GM18508 (cell line): Measurements from ENCODE around the gene CSTPP1.
"Not testable (repeated sequence)": the region's sequence is repeated elsewhere in the genome, so short reads cannot be mapped to it uniquely, and the experiment has no call there.

ENCODE experiments used
- ATAC-seq: cut with Tn5 transposase; IDR thresholded peaks from one replicate; pipeline ENCODE4 v1.9.1; 2021; ENCODE audit warnings: moderate number of reproducible peaks; ENCODE audit not compliant: insufficient read depth, unreplicated experiment

The CSTPP1 gene

DNA sequence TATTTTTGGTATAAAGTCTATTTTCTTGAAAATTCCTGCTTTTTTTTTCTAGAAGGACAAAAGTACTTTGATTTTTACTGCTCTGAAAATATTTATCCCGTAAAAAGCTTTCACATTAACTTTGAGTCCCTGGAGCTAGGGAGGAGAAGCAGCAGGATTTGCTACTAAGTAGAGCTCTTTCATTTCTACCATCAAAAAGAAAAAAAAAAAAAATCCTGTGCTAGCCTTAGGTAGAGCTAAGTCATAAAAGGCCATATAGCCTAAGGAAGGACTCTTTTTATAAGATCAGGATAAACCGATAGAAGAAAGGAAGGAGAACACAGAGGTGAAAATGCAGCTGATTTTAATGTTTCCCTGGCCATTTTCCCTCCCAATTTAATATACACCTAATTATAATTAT, 48.0 kb downstream of the CSTPP1 start:
- ATAC-seq = no peak

DNA sequence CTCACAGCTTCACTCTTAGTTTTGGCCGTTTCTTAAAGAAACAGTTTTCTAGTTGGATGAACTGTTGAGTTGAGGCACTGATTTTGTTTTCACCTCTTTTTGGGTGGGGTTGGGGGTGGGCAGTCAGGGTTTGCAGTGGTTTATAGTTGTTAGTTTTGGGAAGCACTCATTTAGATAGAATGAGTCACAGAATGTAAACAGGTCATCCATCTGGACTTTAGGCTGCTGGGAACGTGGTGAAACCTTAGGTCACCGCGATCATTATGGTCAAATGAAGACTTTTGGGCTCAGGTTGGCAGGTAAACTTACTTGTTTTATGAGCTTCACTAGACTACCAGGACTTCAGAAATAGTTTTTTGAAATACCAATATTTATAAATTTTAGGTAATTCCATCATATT, 48.4 kb downstream of the CSTPP1 start:
- ATAC-seq = no peak

DNA sequence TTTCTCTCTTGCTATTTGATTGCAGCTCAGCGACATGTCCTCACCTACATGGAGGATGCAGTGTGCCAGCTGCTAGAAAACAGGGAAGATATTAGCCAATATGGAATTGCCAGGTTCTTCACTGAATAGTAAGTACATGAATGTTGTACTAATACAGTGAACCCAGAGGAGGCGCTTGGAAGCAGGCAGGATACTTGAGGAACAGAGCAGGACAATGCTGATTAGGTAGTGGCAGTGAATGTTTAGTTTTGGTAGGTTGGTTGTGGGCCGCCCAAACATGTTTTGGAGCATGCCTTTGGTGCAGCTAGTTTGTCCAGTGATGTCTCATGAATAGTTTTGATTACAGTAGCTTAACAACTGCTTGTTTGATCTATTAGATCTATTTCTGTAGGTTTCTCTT, 50.6 kb downstream of the CSTPP1 start:
- ATAC-seq = no peak

DNA sequence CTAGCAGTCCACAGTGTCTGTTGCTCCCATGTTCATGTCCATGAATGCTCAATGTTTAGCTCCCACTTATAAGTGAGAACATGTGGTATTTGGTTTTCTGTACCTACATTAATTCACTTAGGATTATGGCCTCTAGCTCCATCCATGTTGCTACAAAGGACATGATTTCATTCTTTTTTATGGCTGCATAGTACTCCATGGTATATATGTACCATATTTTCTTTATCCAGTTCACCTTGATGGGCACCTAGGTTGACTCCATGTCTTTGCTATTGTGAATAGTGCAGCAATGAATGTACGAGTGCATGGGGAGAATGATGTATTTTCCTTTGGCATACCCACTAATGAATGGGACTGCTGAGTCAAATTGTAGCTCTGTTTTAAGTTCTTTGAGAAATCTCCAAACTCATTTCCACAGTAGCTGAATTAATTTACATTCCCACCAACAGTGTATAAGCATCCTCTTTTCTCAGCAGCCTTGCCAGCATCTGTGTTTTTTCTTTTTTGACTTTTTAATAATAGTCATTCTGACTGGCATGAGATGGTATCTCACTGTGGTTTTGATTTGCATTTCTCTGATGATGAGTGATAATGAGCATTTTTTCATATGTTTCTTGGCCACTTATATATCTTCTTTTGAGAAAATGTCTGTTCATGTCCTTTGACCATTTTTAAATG, 53.4 kb downstream of the CSTPP1 start:
- ATAC-seq = not testable (repeated sequence)

DNA sequence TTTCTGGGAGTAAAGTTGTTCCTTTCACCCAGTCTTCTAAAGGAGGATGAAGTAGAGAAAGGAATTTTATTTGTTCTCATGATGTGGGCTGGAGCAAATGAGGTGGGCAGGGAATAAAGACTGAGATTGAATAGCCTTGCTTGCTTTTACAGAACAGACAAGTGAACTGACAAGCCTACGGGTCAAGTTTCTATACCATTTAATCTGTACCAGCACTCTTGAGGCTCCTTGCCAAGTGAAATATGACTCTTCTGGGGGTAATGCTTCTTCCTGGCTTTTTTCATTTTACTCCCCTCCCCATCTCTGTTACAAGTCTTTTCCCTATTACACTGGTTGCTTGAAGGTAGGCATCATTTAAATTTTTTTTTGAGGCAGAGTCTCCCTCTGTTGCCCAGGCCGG, 54.8 kb downstream of the CSTPP1 start:
- ATAC-seq = no peak

DNA sequence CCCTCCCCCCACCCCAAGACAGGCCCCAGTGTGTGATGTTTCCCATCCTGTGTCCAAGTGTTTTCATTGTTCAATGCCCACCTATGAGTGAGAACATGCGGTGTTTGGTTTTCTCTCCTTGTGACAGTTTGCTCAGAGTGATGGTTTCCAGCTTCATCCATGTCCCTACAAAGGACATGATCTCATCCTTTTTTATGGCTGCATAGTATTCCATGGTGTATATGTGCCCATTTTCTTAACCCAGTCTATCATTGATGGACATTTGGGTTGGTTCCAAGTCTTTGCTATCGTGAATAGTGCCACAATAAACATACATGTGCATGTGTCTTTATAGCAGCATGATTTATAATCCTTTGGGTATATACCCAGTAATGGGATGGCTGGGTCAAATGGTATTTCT, 55.8 kb downstream of the CSTPP1 start:
- not testable (repeated sequence) for ATAC-seq

DNA sequence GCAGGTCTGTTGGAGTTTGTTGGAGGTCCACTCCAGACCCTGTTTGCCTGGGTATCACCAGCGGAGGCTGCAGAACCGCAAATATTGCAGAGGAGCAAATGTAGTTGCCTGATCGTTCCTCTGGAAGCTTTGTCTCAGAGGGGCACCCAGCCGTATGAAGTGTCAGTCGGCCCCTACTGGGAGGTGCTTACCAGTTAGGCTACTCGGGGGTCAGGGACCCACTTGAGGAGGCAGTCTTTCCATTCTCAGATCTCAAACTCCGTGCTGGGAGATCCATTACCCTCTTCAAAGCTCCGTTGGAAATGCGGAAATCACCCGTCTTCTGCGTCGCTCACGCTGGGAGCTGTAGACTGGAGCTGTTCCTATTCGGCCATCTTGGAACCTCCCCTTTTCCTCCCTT, 61.2 kb downstream of the CSTPP1 start:
- not testable (repeated sequence) for ATAC-seq

DNA sequence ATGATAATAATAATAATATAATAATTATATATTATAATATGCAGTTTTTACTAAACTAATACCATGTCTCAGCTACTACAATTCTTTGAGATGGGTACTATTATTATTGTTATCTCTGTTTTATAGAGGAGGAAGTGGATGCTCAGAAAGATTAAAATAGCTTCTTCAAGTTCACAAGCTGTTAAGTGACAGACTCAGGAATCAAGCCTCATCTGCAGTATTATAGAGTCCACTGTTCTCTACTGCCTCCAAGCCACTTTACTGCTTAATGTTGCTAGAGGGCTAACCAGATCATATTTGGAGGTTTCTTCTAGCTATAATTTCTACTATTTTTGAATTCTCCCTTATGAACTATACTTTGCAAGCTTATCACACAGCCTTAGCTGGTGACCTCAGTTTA, 62.7 kb downstream of the CSTPP1 start:
- no peak for ATAC-seq

DNA sequence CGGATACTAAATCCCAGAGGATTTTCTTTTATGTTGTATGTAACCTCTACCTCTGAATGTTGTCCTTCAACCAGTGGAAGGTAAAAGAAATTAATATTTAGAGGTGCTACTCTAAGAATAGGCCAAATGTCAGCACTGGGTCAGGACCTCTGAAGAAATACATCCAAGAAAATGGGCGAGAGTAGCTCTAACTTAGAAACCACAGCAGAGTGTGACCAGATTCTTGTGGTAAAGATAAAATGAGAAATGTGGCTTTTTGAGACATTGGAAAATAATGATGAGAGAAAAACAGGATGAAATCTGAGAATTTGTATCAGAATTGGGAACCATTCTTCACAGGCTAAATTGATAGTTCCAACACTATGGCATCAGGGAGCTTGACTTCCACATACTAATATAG, 63.5 kb downstream of the CSTPP1 start:
- ATAC-seq = no peak

DNA sequence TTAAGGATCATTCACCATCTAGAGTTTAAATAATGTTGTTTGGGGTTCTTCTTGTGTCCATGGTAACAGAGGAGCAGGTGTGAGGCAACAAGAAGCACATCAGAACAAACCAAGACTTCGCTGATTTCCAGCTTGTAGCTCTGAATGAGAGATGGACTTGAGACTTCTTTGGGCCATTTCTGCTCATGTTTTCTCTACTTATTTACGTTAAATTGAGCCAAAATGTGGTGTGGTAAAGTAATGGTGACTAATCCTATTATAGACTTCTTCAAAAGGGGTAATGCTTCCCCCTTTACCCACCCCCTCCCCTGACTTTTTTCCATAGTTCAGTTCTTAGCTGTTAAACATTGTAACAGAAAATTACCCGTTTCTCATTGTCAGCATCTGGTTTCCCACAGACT, 65.2 kb downstream of the CSTPP1 start:
- no peak for ATAC-seq

DNA sequence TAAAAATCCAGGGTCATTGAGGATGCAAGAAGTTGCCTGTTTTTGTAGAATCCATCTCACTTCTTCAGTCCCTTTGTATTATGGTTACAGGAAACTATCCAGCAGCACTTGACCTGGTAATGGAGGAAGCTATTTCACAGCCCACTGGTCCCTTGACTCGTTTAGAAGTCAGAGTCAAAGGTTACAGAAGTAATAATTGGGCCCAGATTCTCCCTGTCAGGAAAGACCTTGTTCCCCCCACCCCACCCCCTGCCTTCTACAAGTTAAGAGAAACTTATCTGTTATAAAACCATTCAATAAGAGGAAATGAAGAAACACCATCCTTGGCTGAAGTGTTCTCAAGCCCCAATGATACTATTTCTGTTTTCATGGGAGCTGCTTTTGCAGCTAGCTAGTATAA, 65.8 kb downstream of the CSTPP1 start:
- ATAC-seq = no peak

DNA sequence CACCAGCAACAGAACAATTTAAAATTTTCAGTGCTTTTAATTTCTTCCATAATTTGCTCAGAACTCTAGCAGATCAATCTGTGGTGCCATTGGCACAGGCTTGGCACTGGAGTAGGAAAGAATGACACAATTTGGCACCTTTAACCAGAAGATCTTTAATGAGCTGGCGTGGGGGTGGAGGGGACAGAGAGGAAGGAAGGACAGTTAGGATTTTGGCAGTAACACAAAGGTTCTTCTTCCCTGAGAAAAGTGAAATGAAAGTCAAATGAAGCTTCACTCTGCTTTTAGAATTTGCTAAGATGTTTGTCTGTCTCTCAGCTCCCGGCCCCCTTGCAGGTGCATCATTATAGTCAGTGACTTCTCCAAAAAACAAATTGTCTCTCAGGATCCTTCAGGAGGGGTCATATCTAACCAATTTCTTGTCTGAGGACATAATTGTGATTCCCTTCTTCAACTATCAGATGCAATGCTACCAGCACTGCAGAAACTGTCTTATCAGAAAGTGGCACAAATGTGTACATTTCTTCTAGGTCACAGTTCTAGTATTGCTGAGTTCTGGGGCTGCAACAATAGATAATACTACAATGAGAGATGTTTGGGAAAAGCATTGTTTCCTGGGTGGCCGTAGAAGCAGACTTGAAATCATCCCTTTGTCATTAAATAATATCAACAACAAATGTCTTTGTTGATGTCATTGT, 66.8 kb downstream of the CSTPP1 start:
- no peak for ATAC-seq

DNA sequence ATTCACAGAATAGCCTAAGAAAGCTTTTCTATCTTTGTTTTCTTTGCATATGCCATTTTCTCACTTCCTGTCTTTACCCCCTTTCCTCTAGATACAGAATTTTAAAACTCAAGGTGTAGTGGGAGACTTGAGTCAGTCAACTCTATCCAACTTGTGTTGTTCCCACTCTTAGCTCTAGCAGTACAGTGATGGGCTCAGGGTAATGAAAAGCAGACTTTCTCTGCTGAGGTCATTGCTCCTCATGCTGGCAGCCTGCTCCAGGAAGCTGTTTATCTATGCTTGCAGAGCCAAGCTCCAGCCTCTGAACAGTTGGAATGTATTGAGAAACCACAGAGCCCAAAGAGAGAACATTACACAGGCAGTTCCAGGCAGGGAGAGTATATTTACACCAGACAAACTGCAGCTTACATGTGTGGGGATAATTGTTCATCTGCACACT, 68.1 kb downstream of the CSTPP1 start:
- no peak for ATAC-seq

DNA sequence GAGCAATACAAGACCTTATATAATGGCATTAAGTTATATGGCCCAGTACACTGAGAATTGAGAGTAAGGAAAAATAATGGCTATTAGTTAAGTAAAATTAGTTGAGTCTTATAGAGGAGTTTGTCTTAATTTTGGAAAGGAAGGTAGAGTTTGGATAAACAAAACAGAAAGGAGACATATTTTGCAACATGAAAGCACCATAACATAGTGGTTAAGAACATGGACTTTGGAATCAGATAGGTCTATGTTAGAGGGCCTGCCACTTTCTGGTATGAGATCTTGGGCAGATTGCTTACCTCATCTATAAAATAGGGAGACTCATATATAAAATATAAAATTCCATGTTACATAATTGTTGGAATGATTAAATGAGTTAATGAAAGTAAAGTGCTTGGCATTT, 68.9 kb downstream of the CSTPP1 start:
- no peak for ATAC-seq

DNA sequence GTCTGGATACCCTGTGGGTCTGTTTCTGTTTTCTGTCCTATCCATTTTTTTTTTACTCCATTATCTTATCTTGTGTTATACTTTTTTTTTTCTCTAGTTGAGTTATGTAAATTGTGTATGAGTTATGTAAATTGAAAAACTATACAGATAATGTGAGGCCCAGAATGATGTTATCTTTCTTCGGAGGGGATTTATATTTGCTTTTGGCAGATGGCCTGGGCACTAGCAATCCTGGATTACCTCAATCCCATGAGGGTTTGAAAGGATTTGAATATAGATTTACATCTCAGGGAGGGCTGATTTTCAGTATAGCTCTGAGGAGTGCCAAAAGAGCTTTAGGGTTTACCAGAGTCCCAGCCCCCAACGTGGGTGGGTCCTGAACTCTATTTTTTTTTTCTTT, 71.0 kb downstream of the CSTPP1 start:
- no peak for ATAC-seq

DNA sequence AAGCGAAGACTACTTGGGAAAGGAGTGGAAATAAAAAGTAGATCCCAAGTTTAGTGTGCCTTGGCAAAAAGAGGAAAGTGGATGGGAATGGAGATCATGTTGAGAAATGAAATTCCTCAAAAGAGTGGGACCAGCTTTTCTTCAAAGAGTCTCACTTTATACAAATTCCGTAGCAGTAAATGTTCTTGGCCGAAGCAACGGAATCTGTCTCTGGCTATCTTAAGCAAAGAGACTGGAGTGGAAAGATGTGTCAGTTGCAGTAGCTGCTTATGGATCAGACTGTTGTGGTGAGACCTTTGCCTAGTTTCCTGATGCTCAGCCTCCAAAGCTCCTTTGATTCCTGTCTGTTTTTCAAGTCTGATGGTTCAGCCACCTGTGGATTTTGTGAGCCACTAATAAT, 73.6 kb downstream of the CSTPP1 start:
- no peak for ATAC-seq

DNA sequence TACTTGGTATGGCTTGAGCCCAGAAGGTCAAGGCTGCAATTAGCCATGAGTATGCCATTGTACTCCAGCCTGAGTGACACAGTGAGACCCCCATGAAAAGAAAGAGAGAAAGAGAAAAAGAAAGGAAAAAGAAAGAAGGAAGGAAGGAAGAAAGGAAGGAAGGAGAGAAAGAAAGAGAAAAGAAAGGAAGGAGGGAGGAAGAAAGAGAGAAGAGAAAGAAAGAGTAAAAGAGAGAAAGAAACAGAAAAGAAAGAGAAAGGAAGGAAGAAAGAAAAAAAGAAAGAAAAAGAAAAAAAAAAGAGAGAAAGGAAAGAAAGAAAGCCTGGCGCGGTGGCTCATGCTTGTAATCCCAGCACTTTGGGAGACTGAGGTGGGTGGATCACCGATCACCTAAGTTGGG, 77.5 kb downstream of the CSTPP1 start:
- ATAC-seq = no peak

DNA sequence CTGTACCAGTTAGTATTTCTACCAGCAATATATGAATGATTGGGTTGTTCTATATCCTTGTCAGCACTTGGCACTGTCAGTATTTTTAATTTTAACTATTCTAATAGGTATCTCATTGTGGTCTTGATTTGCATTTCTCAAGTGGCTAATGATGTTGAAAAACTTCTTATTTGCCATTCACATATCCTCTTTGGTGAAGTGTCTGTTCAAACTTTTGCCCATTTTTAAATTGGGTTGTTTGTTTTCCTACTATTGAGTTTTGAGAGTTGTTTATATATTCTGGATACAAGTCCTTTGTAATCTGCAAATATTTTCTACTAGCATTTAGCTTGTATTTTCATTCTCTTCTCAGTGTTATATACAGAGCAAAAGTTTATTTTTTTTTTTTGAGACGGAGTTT, 82.1 kb downstream of the CSTPP1 start:
- ATAC-seq = no peak

DNA sequence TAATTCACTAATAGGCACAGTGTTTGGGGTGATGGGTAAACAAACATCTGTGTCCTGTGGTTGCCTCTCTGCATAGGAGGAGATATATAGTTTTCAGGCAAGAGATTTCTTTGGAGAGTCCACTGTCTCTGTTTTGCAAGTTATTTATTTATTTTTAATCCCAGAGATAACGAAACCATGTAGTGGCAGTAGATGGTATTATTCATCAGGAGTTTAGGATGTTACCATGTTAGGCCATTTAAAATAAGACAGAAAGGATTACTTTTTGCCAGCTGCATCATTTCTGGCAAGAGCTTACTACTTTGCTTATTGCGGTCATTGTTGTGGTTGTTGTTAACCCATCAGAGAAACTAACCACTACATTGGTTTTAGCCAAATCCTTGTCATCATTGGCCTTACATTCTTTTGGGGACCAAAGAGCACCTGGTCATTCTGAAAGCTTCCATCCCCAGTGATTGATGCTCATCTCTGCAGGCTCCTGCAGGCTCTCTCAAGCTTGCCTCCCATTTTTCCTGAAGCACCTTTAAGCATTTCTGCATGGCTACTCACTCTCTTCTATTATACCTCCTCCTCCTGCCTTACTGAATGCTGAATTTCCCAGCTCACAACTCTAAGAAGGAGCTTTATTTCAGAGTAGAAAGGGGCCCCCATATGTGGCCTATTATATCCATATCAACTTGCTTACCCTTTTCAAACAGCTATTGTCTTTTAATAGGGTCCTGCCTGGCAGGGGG, 84.4 kb downstream of the CSTPP1 start:
- no peak for ATAC-seq

DNA sequence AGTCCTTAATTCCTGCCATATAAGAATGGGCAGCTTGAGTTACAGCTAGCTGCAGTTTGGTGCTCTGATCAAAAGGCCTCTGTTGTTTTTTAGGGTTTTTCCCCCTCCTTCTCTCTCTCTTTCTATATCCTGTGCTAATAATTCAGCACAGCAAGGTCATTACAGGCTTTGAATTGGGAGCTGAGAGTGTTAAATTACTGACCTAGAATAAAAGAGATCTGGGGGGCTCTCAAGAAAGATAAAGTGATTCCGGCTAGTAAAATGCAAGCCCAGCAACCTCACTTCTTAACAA, 84.9 kb downstream of the CSTPP1 start:
- no peak for ATAC-seq

DNA sequence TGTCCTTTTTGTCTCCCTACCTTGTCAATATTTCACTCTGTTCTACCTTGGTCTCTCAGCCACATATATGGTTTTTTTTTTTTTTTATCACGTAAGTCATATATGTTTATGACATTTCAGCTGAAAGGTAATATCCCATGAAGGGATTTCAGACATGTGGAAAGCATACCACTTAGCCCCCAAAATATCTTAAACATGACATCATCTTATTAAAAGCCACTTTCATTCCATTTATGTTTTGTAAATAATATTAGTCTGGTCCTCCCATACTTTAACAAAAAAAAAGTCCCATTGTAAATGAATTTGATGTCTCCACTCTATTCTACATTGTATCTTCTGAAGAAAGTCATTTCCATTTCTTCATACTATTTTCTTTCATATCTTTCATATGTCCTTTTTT, 85.4 kb downstream of the CSTPP1 start:
- no peak for ATAC-seq
